ENCODE data around the gene TPP2.

- TF ChIP-seq NFIC (IDR thresholded peaks at IDR 0.05) (no peak), TEAD4 (IDR thresholded peaks at IDR 0.05) (no peak), RAD21 (IDR thresholded peaks at IDR 0.05; ENCODE audit: low read depth) (no peak), YY1 (IDR thresholded peaks at IDR 0.05; ENCODE audit: low read depth) (no peak), CEBPB (IDR thresholded peaks at IDR 0.05) (no peak), REST (IDR thresholded peaks at IDR 0.05; ENCODE audit: low read depth) (no peak), TAF1 (IDR thresholded peaks at IDR 0.05; ENCODE audit: low read depth) (no peak), CREB1 (IDR thresholded peaks at IDR 0.05; ENCODE audit: low read depth) (no peak), FOXM1 (IDR thresholded peaks at IDR 0.05; ENCODE audit: borderline replicate concordance, low read depth) (no peak), MAX (IDR thresholded peaks at IDR 0.05) (no peak)
Measured at GRCh38 chr13:102675115-102675514, 78.3 kb downstream of the TPP2 start.

All from Ishikawa (cell line).